ENCODE data around the gene APBB3.
"Not testable (repeated sequence)": the region's sequence is repeated elsewhere in the genome, so short reads cannot be mapped to it uniquely, and the experiment has no call there.

The APBB3 gene

GRCh38 chr5:140564196-140565023, at the start of gene APBB3, which contains the start of gene SLC35A4:
Gene APBB3 (minus strand): TSS chr5:140564598. CDS start chr5:140564245, 353 bp downstream.
Gene SLC35A4 (plus strand): TSS chr5:140564828. CDS start chr5:140567170, 2,342 bp downstream.
- peaks cover 46% of the 10 kb centered on the region for H3K27me3 ChIP-seq
- peak within 1 kb of the TSS; percentile 74 for H3K27ac ChIP-seq
- H3K36me3 ChIP-seq: peaks cover 13% of the 10 kb centered on the region
- peak within 1 kb of the TSS; percentile 78 for H3K9ac ChIP-seq
- no peak for TF ChIP-seq Cebpa-rat (IDR thresholded peaks at IDR 0.05)
- H4K20me1 ChIP-seq: no peaks in the 10 kb centered on the region
- H3K4me3 ChIP-seq: peak within 1 kb of the TSS; percentile 66
- H3K4me2 ChIP-seq: peak within 1 kb of the TSS; percentile 75
- H3K4me1 ChIP-seq: peaks cover 31% of the 10 kb centered on the region
- peaks cover 26% of the 10 kb centered on the region for H3K9me3 ChIP-seq

DNA sequence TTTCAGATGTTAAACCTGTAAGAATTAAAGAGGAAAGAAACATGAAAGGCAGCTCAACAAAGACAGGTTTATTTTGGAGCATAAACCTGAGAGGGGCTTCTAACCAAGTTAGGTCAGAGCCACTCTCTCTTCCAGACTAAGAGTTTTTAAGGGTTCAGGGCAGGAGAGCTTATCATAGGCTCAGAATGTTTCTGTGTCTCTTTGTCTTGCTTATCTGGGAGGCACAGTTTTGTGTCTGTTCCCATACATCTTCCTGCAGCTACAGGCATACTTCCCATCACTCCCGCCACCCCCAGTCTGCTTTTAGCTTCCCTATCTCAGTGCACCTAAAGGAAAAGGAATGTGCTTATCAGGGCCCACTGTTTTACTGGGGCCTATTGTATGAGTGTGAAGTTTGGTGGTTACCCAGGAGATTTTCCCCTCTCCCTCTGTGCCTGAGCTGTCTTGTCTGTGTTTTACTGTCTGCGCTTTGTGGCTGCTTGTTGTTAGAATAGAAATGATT, 46.7 kb upstream of the APBB3 start:
- no peak for TF ChIP-seq Cebpa-rat (IDR thresholded peaks at IDR 0.05)
- no peaks in the 10 kb centered on the region for H4K20me1 ChIP-seq
- H3K9me3 ChIP-seq: no peaks in the 10 kb centered on the region
- no peaks in the 10 kb centered on the region for H3K27me3 ChIP-seq
- peak overlapping the region; percentile 34 for H3K27ac ChIP-seq
- peak overlapping the region; percentile 49 for H3K4me2 ChIP-seq
- H3K4me3 ChIP-seq: no peak overlapping the region
- H3K36me3 ChIP-seq: no peaks in the 10 kb centered on the region
- H3K4me1 ChIP-seq: peaks cover 44% of the 10 kb centered on the region
- no peak overlapping the region; the same call in 1 of the 2 replicates for H3K9ac ChIP-seq

DNA sequence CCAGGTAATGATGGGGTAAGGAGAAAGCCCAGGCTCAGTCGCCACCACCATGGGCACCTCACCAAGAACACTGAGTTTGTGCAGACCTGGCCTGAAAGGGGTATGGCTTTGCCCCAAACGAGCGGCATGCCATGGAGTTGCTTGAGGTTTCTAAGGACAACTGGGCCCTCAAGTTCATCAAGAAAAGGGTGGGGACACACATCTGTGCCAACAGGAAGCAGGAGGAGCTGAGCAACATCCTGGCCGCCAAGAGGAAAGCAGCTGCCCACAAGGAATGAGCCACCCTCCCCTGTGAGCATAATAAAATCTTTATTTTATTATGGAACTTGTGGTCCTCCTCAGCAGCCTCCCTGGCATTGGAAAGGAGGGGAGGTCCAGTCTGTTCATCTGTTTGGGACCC, 44.7 kb upstream of the APBB3 start:
- no peak overlapping the region for H3K9ac ChIP-seq
- peaks cover 44% of the 10 kb centered on the region for H3K4me1 ChIP-seq
- no peak for TF ChIP-seq Cebpa-rat (IDR thresholded peaks at IDR 0.05)
- no peaks in the 10 kb centered on the region for H3K9me3 ChIP-seq
- H3K4me2 ChIP-seq: peak overlapping the region; percentile 64
- H3K4me3 ChIP-seq: no peak overlapping the region
- no peaks in the 10 kb centered on the region for H3K36me3 ChIP-seq
- no peaks in the 10 kb centered on the region for H4K20me1 ChIP-seq
- H3K27me3 ChIP-seq: no peaks in the 10 kb centered on the region
- no peak overlapping the region for H3K27ac ChIP-seq

GRCh38 chr5:140608722-140609121, 44.3 kb upstream of the APBB3 start:
- Histone ChIP-seq H3K9ac (no peak overlapping the region), H3K9me3 (no peaks in the 10 kb centered on the region), H3K27ac (no peak overlapping the region), H3K4me2 (peak overlapping the region; percentile 64), H4K20me1 (no peaks in the 10 kb centered on the region), H3K4me3 (no peak overlapping the region), H3K36me3 (no peaks in the 10 kb centered on the region), H3K4me1 (peaks cover 44% of the 10 kb centered on the region), H3K27me3 (no peaks in the 10 kb centered on the region)
- TF ChIP-seq Cebpa-rat (IDR thresholded peaks at IDR 0.05): no peak

- no peak overlapping the region for H3K27ac ChIP-seq
- no peaks in the 10 kb centered on the region for H4K20me1 ChIP-seq
- H3K9ac ChIP-seq: no peak overlapping the region
- no peaks in the 10 kb centered on the region for H3K9me3 ChIP-seq
- H3K4me3 ChIP-seq: no peak overlapping the region
- no peak for TF ChIP-seq Cebpa-rat (IDR thresholded peaks at IDR 0.05)
- no peaks in the 10 kb centered on the region for H3K36me3 ChIP-seq
- H3K4me2 ChIP-seq: no peak overlapping the region
- no peaks in the 10 kb centered on the region for H3K27me3 ChIP-seq
- H3K4me1 ChIP-seq: peaks cover 31% of the 10 kb centered on the region
These were observed 42.6 kb upstream of the APBB3 start for GRCh38 chr5:140607031-140607430.

GRCh38 chr5:140605879-140606278, 41.5 kb upstream of the APBB3 start:
- Histone ChIP-seq H3K36me3 (no peaks in the 10 kb centered on the region), H3K9ac (no peak overlapping the region), H4K20me1 (no peaks in the 10 kb centered on the region), H3K27me3 (no peaks in the 10 kb centered on the region), H3K4me1 (peaks cover 19% of the 10 kb centered on the region), H3K4me2 (no peak overlapping the region), H3K9me3 (no peaks in the 10 kb centered on the region), H3K4me3 (no peak overlapping the region), H3K27ac (no peak overlapping the region)
- no peak for TF ChIP-seq Cebpa-rat (IDR thresholded peaks at IDR 0.05)

DNA sequence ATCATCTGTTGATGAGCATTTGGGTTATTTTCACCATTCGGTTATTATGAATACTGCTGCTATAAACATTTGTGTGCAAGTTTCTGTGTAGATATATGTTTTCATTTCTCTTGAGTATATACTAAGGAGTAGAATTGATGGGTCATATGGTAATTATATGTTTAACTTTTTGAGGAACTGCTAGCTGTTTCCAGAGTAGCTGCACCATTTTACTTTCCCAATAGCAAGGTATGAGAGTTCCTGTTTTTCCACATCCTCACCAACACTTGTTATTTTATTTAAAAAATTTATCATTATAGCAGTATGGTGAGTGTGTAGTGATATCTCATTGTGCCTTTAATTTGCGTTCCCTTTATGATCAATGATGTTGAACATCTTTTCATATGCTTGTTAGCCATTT, 39.3 kb upstream of the APBB3 start:
- Histone ChIP-seq H3K27ac (no peak overlapping the region), H3K4me1 (no peaks in the 10 kb centered on the region), H3K9ac (no peak overlapping the region), H3K27me3 (no peaks in the 10 kb centered on the region), H3K9me3 (no peaks in the 10 kb centered on the region), H3K4me3 (no peak overlapping the region), H3K36me3 (no peaks in the 10 kb centered on the region), H4K20me1 (no peaks in the 10 kb centered on the region), H3K4me2 (no peak overlapping the region)
- no peak for TF ChIP-seq Cebpa-rat (IDR thresholded peaks at IDR 0.05)

GRCh38 chr5:140603446-140603698, 39.0 kb upstream of the APBB3 start:
- H3K4me3 ChIP-seq: not testable (repeated sequence)

DNA sequence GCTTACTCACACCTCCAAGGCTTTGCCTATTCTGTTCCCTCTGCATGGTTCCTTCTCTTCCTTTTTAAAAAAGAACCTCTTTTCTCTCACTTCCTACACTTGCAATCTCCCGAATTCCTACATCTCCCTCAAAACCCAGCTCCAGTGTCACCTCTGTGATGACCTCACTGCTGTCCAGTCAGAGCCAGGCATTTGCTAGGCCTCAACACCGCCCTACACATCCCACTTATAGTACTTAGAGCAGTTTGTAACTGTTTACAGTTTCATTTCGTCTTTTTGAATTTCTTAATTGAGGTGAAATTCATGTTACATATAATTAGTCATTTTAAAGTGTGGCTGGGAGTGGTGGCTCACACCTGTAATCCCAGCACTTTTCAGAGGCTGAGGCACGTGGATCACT, 37.7 kb upstream of the APBB3 start:
- no peaks in the 10 kb centered on the region for H3K36me3 ChIP-seq
- no peaks in the 10 kb centered on the region for H4K20me1 ChIP-seq
- no peaks in the 10 kb centered on the region for H3K9me3 ChIP-seq
- H3K27ac ChIP-seq: no peak overlapping the region
- H3K4me1 ChIP-seq: no peaks in the 10 kb centered on the region
- H3K4me2 ChIP-seq: no peak overlapping the region
- no peak overlapping the region for H3K4me3 ChIP-seq
- no peak overlapping the region for H3K9ac ChIP-seq
- no peaks in the 10 kb centered on the region for H3K27me3 ChIP-seq
- no peak for TF ChIP-seq Cebpa-rat (IDR thresholded peaks at IDR 0.05)

More at GRCh38 chr5:140603446-140603698, 39.0 kb upstream of the APBB3 start:
- H3K9me3 ChIP-seq, H3K36me3 ChIP-seq, H3K27ac ChIP-seq, H3K9ac ChIP-seq, H3K4me2 ChIP-seq, H4K20me1 ChIP-seq, H3K27me3 ChIP-seq, H3K4me1 ChIP-seq: not testable (repeated sequence)

- Histone ChIP-seq H3K36me3 (no peaks in the 10 kb centered on the region), H3K4me3 (no peak overlapping the region), H4K20me1 (no peaks in the 10 kb centered on the region), H3K9ac (no peak overlapping the region), H3K4me1 (no peaks in the 10 kb centered on the region), H3K4me2 (no peak overlapping the region), H3K27ac (no peak overlapping the region), H3K27me3 (no peaks in the 10 kb centered on the region), H3K9me3 (no peaks in the 10 kb centered on the region)
- no peak for TF ChIP-seq Cebpa-rat (IDR thresholded peaks at IDR 0.05)
These were observed 35.7 kb upstream of the APBB3 start for GRCh38 chr5:140600096-140600495.
